Measurements from ENCODE around the gene FARP1. TPM values are rescaled to one million over a fixed set of nuclear protein-coding genes. Genes with fewer than 3 reads are reported as not detected.

FARP1 gene
- total RNA-seq, 6 experiments from 2014 or later, result 44.9 to 104 (median 80.0) TPM

- TF ChIP-seq POLR2A (IDR thresholded peaks at IDR 0.05), result no peak
- TF ChIP-seq CTCF (IDR thresholded peaks at IDR 0.05), result no peak
- H3K27me3 ChIP-seq, result no peaks in the 10 kb centered on the region
- no peak overlapping the region for H3K4me3 ChIP-seq
- H3K27ac ChIP-seq, result no peak overlapping the region
- peaks cover 0 to 3% (median 0%) of the 10 kb centered on the region in 4 donors for H3K36me3 ChIP-seq
- no peaks in the 10 kb centered on the region for H3K9me3 ChIP-seq
- 67% methylated on average over 2 of the region's 2 CpGs for WGBS (ENCODE audit: insufficient coverage, low coverage, low lambda C conversion rate, missing lambda C conversion rate)
- peaks cover 0 to 35% (median 5%) of the 10 kb centered on the region in 4 donors for H3K4me1 ChIP-seq
- intact Hi-C loops (cut with DNase I), result no loop called here
- DNase-seq (no peak), ATAC-seq (peak in 3 of 4 donors; percentile 42 to 54 (median 44))
Observed at GRCh38 chr13:98156259-98156658, 13.4 kb downstream of the FARP1 start.

DNA sequence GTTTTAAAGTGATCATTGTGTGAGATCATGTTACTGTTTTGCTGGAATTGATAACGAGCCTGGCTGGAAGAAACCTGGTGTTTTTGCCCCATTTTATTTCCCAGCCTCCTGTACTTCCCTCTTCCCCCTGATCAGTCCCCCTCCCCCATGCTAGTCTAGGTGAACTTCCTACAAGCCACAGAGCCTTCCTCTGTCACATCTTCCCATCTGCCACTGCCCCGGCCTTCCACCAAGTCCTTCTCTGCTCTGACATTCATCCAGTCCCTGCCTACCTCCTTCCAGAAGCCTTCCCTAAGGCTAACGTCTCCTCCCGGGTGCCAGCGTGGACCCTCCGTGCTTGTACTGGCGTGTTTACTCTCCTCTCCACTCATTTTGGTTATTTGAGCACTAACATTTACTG lies 14.3 kb downstream of the FARP1 start:
- Histone ChIP-seq H3K9me3 (no peaks in the 10 kb centered on the region), H3K4me3 (no peak overlapping the region), H3K36me3 (peaks cover 0 to 3% (median 0%) of the 10 kb centered on the region in 4 donors), H3K27me3 (no peaks in the 10 kb centered on the region), H3K4me1 (peaks cover 0 to 38% (median 6%) of the 10 kb centered on the region in 4 donors), H3K27ac (no peak overlapping the region)
- WGBS (ENCODE audit: insufficient coverage, low coverage, low lambda C conversion rate, missing lambda C conversion rate), result 59% methylated on average over 6 of the region's 7 CpGs
- ATAC-seq (peak in 3 of 4 donors; percentile 25 to 28 (median 27)), DNase-seq (no peak)
- TF ChIP-seq POLR2A (IDR thresholded peaks at IDR 0.05), result no peak
- intact Hi-C loops (cut with DNase I), result no loop called here

GRCh38 chr13:98157609-98158008 lies 14.7 kb downstream of the FARP1 start:
- peaks cover 0 to 3% (median 0%) of the 10 kb centered on the region in 4 donors for H3K36me3 ChIP-seq
- no peak for DNase-seq
- intact Hi-C loops (cut with DNase I), result no loop called here
- no peak overlapping the region for H3K27ac ChIP-seq
- no peaks in the 10 kb centered on the region for H3K27me3 ChIP-seq
- peaks cover 0 to 38% (median 6%) of the 10 kb centered on the region in 4 donors for H3K4me1 ChIP-seq
- TF ChIP-seq CTCF (IDR thresholded peaks at IDR 0.05) (no peak), POLR2A (IDR thresholded peaks at IDR 0.05) (no peak)
- no peak for ATAC-seq
- 64% methylated on average over 1 of the region's 1 CpG for WGBS (ENCODE audit: insufficient coverage, low coverage, low lambda C conversion rate, missing lambda C conversion rate)
- no peaks in the 10 kb centered on the region for H3K9me3 ChIP-seq
- no peak overlapping the region for H3K4me3 ChIP-seq

DNA sequence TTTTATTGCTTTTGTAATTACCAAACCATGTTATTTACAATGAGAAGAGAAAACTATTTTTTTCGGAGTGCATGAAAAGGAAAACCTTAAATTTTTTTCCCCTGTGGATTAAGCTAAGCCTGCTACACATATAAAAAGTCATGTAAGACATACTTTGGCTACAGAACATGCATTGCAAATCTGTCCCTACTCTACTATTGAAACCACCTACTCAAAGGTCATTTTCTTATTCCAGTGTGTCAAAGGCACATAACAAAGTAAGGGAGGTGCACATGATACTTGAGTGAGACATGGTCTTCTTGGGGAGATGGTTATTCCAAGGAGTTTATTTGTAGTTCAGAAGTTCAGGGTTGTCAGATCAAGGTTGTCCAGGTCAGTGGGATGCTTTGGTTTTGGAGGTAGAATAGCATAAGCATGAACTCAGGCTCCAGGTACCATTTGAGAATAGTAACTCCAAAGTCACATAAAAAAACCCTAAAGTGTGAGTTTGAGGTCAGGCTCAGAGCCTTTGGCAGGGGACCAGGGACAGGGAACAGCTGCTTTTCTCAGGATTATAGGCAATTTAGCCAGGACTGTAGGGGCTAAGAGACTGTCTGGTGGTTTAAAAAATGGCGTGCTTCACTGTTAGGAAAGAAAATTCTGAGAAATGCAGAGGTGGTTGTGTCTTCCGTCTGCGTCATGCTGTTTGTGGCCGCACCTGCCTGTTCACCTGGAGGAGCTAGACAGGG lies 15.4 kb downstream of the FARP1 start:
- H3K4me1 ChIP-seq, result peaks cover 0 to 38% (median 6%) of the 10 kb centered on the region in 4 donors
- WGBS (ENCODE audit: insufficient coverage, low coverage, low lambda C conversion rate, missing lambda C conversion rate), result 86% methylated on average over 5 of the region's 5 CpGs

More for the DNA sequence above, 15.4 kb downstream of the FARP1 start:
- H3K9me3 ChIP-seq, result no peaks in the 10 kb centered on the region
- ATAC-seq (peak in 3 of 4 donors; percentile 10 to 60 (median 19)), DNase-seq (no peak)
- intact Hi-C loops (cut with DNase I), result no loop called here
- H3K4me3 ChIP-seq, result no peak overlapping the region
- TF ChIP-seq POLR2A (IDR thresholded peaks at IDR 0.05), result no peak
- TF ChIP-seq CTCF (IDR thresholded peaks at IDR 0.05), result no peak
- peaks cover 0 to 3% (median 0%) of the 10 kb centered on the region in 4 donors for H3K36me3 ChIP-seq
- no peaks in the 10 kb centered on the region for H3K27me3 ChIP-seq
- no peak overlapping the region for H3K27ac ChIP-seq
